Measurements from ENCODE around the gene FOXJ1. TPM values are rescaled to one million over a fixed set of nuclear protein-coding genes. Genes with fewer than 3 reads are reported as not detected.

FOXJ1 gene
- total and polyA plus RNA-seq, 4 donors, result 32.5 to 95.0 (median 50.3) TPM

GRCh38 chr17:76174037-76174436 is 33.0 kb upstream of the FOXJ1 start:
- no peaks in the 10 kb centered on the region for H3K9me3 ChIP-seq (ENCODE audit: control insufficient read depth in 4 of 4, insufficient read depth in 3 of 4, low read length in 3 of 4)
- no peak overlapping the region for H3K27ac ChIP-seq (ENCODE audit: low read depth in 1 of 2, low read length in 1 of 2)
- TF ChIP-seq CTCF (IDR thresholded peaks at IDR 0.05; ENCODE audit: control extremely low read depth, extremely low read depth), result no peak
- 78 to 85% methylated on average over 9 of the region's 9 CpGs for WGBS, 2 donors
- no peak overlapping the region for H3K9ac ChIP-seq (ENCODE audit: insufficient read depth in 1 of 2, low read length in 2 of 2)
- DNase-seq (no peak), ATAC-seq (ENCODE audit: insufficient read depth, low FRiP score) (no peak)
- H3K27me3 ChIP-seq (ENCODE audit: control insufficient read depth in 3 of 3, insufficient read depth in 3 of 3, low read length in 2 of 3), result no peaks in the 10 kb centered on the region
- peaks cover 0 to 6% (median 2%) of the 10 kb centered on the region in 5 donors for H3K4me1 ChIP-seq (ENCODE audit: control insufficient read depth in 5 of 5, insufficient read depth in 5 of 5, low read length in 5 of 5)
- no peak overlapping the region for H3K4me3 ChIP-seq
- no peaks in the 10 kb centered on the region for H3K36me3 ChIP-seq (ENCODE audit: control insufficient read depth in 4 of 4, insufficient read depth in 4 of 4, low read length in 4 of 4)

GRCh38 chr17:76173474-76173873 is 32.4 kb upstream of the FOXJ1 start:
- no peaks in the 10 kb centered on the region for H3K36me3 ChIP-seq (ENCODE audit: control insufficient read depth in 4 of 4, insufficient read depth in 4 of 4, low read length in 4 of 4)
- no peak for ATAC-seq (ENCODE audit: insufficient read depth, low FRiP score)
- DNase-seq, result no peak
- no peaks in the 10 kb centered on the region for H3K9me3 ChIP-seq (ENCODE audit: control insufficient read depth in 4 of 4, insufficient read depth in 3 of 4, low read length in 3 of 4)
- H3K27me3 ChIP-seq (ENCODE audit: control insufficient read depth in 3 of 3, insufficient read depth in 3 of 3, low read length in 2 of 3), result no peaks in the 10 kb centered on the region
- H3K4me1 ChIP-seq (ENCODE audit: control insufficient read depth in 5 of 5, insufficient read depth in 5 of 5, low read length in 5 of 5), result peaks cover 0 to 6% (median 2%) of the 10 kb centered on the region in 5 donors
- WGBS, 2 donors, result 92 to 94% methylated on average over 11 of the region's 11 CpGs
- no peak overlapping the region for H3K27ac ChIP-seq (ENCODE audit: low read depth in 1 of 2, low read length in 1 of 2)
- no peak overlapping the region for H3K4me3 ChIP-seq
- no peak for TF ChIP-seq CTCF (IDR thresholded peaks at IDR 0.05; ENCODE audit: control extremely low read depth, extremely low read depth)
- no peak overlapping the region for H3K9ac ChIP-seq (ENCODE audit: insufficient read depth in 1 of 2, low read length in 2 of 2)

GRCh38 chr17:76171706-76172105 is 30.7 kb upstream of the FOXJ1 start:
- H3K36me3 ChIP-seq (ENCODE audit: control insufficient read depth in 4 of 4, insufficient read depth in 4 of 4, low read length in 4 of 4), result no peaks in the 10 kb centered on the region
- ATAC-seq (ENCODE audit: insufficient read depth, low FRiP score), result no peak
- no peak overlapping the region for H3K4me3 ChIP-seq
- H3K27me3 ChIP-seq (ENCODE audit: control insufficient read depth in 3 of 3, insufficient read depth in 3 of 3, low read length in 2 of 3), result no peaks in the 10 kb centered on the region
- peaks cover 0 to 6% (median 0%) of the 10 kb centered on the region in 5 donors for H3K4me1 ChIP-seq (ENCODE audit: control insufficient read depth in 5 of 5, insufficient read depth in 5 of 5, low read length in 5 of 5)
- H3K9ac ChIP-seq (ENCODE audit: insufficient read depth in 1 of 2, low read length in 2 of 2), result no peak overlapping the region
- H3K9me3 ChIP-seq (ENCODE audit: control insufficient read depth in 4 of 4, insufficient read depth in 3 of 4, low read length in 3 of 4), result no peaks in the 10 kb centered on the region
- TF ChIP-seq CTCF (IDR thresholded peaks at IDR 0.05; ENCODE audit: control extremely low read depth, extremely low read depth), result no peak
- H3K27ac ChIP-seq (ENCODE audit: low read depth in 1 of 2, low read length in 1 of 2), result no peak overlapping the region
- no peak for DNase-seq
- 89 to 94% methylated on average over 4 of the region's 4 CpGs for WGBS, 2 donors

GRCh38 chr17:76170114-76170513 is 29.1 kb upstream of the FOXJ1 start:
- no peak for DNase-seq
- WGBS, 2 donors, result 96% methylated on average over 1 of the region's 1 CpG
- Histone ChIP-seq H3K27me3 (ENCODE audit: control insufficient read depth in 3 of 3, insufficient read depth in 3 of 3, low read length in 2 of 3) (no peaks in the 10 kb centered on the region), H3K9ac (ENCODE audit: insufficient read depth in 1 of 2, low read length in 2 of 2) (no peak overlapping the region), H3K27ac (ENCODE audit: low read depth in 1 of 2, low read length in 1 of 2) (no peak overlapping the region), H3K9me3 (ENCODE audit: control insufficient read depth in 4 of 4, insufficient read depth in 3 of 4, low read length in 3 of 4) (no peaks in the 10 kb centered on the region), H3K4me1 (ENCODE audit: control insufficient read depth in 5 of 5, insufficient read depth in 5 of 5, low read length in 5 of 5) (peaks cover 0 to 6% (median 0%) of the 10 kb centered on the region in 5 donors), H3K4me3 (no peak overlapping the region), H3K36me3 (ENCODE audit: control insufficient read depth in 4 of 4, insufficient read depth in 4 of 4, low read length in 4 of 4) (no peaks in the 10 kb centered on the region)
- ATAC-seq (ENCODE audit: insufficient read depth, low FRiP score), result no peak
- no peak for TF ChIP-seq CTCF (IDR thresholded peaks at IDR 0.05; ENCODE audit: control extremely low read depth, extremely low read depth)

Data from lung (tissue), 12 donors.